Measurements from ENCODE around the gene EGFLAM. TPM values are rescaled to one million over a fixed set of nuclear protein-coding genes. Genes with fewer than 3 reads are reported as not detected.

EGFLAM gene
- total and polyA plus RNA-seq, 10 of the 15 experiments (the other 5 are each of a cell fraction or from before 2014, with no cell fraction given): 0.37 TPM; not detected in 9

GRCh38 chr5:38274370-38274769 is 16.0 kb downstream of the EGFLAM start:
- POLR2A ChIA-PET: no interaction called here

GRCh38 chr5:38284384-38284783 is 26.0 kb downstream of the EGFLAM start:
- ChIA-PET SMC1A (ENCODE audit: uncharacterized antibody, unreplicated experiment) (no interaction called here), POLR2A (no interaction called here), RAD21 (ENCODE audit: unreplicated experiment) (no interaction called here), CTCF (no interaction called here)
- Histone ChIP-seq H3K36me3 (ENCODE audit: control insufficient read depth in 2 of 2, insufficient read depth in 2 of 2, low read length in 1 of 2) (no peaks in the 10 kb centered on the region), H3K4me3 (no peak overlapping the region), H4K20me1 (ENCODE audit: control insufficient read depth, insufficient read depth) (no peaks in the 10 kb centered on the region), H3K27me3 (replicated peaks in 1 of 2; ENCODE audit: control insufficient read depth in 2 of 2, insufficient read depth in 2 of 2, low read length in 1 of 2) (no peaks in the 10 kb centered on the region; a peak in 1 of 4 replicates), H2AFZ (ENCODE audit: control insufficient read depth, low read depth, low read length) (no peak overlapping the region), H3K4me1 (ENCODE audit: control insufficient read depth, insufficient read depth, low read length) (no peaks in the 10 kb centered on the region), H3K4me2 (ENCODE audit: control insufficient read depth, insufficient read depth) (no peak overlapping the region), H3K9me3 (replicated peaks; ENCODE audit: control insufficient read depth, insufficient read depth, low read length) (no peaks in the 10 kb centered on the region), H3K79me2 (ENCODE audit: control insufficient read depth, insufficient read depth, low read length) (no peaks in the 10 kb centered on the region), H3K9ac (ENCODE audit: control insufficient read depth, insufficient read depth, low read length) (no peak overlapping the region), H3K27ac (ENCODE audit: control insufficient read depth, insufficient read depth) (no peak overlapping the region)
- ATAC-seq: no peak
- intact Hi-C loops (cut with micrococcal nuclease; ENCODE audit: unreplicated experiment): no loop called here
- FAIRE-seq: no peak
- BruUV-seq (replicated peaks): no TSS peak
- DNase-seq (ENCODE audit: low read depth, low spot score): no peak
- in situ Hi-C loops (cut with MboI): no loop called here
- TF ChIP-seq ZNF622 (IDR thresholded peaks at IDR 0.05): no peak
- TF ChIP-seq TCF3 (IDR thresholded peaks at IDR 0.05; ENCODE audit: borderline replicate concordance, insufficient read depth, low read depth, low read length): no peak
- no peak for TF ChIP-seq EZH2 (IDR thresholded peaks at IDR 0.05; ENCODE audit: borderline replicate concordance, control insufficient read depth, low read depth, low read length)
- TF ChIP-seq BCL3 (IDR thresholded peaks at IDR 0.05; ENCODE audit: borderline replicate concordance, insufficient read depth, low read depth, low read length, poor library complexity, severe bottlenecking): no peak
- TF ChIP-seq BCL11A (IDR thresholded peaks at IDR 0.05; ENCODE audit: low read depth, low read length): no peak
- TF ChIP-seq POLR2AphosphoS5 (IDR thresholded peaks at IDR 0.05; ENCODE audit: low read length): no peak
- TF ChIP-seq TCF12 (IDR thresholded peaks at IDR 0.05; ENCODE audit: low read depth, low read length): no peak
- no peak for TF ChIP-seq EED (IDR thresholded peaks at IDR 0.05; ENCODE audit: low read depth)
- no peak for TF ChIP-seq BCLAF1 (IDR thresholded peaks at IDR 0.05)
- TF ChIP-seq JUND (IDR thresholded peaks at IDR 0.05; ENCODE audit: low read depth, low read length): no peak
- TF ChIP-seq, protein P1, sequence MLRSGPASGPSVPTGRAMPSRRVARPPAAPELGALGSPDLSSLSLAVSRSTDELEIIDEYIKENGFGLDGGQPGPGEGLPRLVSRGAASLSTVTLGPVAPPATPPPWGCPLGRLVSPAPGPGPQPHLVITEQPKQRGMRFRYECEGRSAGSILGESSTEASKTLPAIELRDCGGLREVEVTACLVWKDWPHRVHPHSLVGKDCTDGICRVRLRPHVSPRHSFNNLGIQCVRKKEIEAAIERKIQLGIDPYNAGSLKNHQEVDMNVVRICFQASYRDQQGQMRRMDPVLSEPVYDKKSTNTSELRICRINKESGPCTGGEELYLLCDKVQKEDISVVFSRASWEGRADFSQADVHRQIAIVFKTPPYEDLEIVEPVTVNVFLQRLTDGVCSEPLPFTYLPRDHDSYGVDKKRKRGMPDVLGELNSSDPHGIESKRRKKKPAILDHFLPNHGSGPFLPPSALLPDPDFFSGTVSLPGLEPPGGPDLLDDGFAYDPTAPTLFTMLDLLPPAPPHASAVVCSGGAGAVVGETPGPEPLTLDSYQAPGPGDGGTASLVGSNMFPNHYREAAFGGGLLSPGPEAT (IDR thresholded peaks at IDR 0.05; ENCODE audit: low read depth): no peak
- TF ChIP-seq SMAD1 (IDR thresholded peaks at IDR 0.05; ENCODE audit: low read depth, partially characterized antibody): no peak

More at GRCh38 chr5:38274370-38274769, 16.0 kb downstream of the EGFLAM start:
- H3K4me2 ChIP-seq (ENCODE audit: control insufficient read depth, insufficient read depth): no peak overlapping the region
- H3K79me2 ChIP-seq (ENCODE audit: control insufficient read depth, insufficient read depth, low read length): no peaks in the 10 kb centered on the region
- no peak for FAIRE-seq
- ChIA-PET CTCF (interaction anchor here (2.1 kb wide), 1 partner anchor 9 kb away, joined by 8 read pairs; no protein-coding TSS in a partner anchor), RAD21 (ENCODE audit: unreplicated experiment) (no interaction called here), SMC1A (ENCODE audit: uncharacterized antibody, unreplicated experiment) (no interaction called here)
- in situ Hi-C loops (cut with MboI): no loop called here
- no peak for TF ChIP-seq NRF1 (conservative IDR thresholded peaks at IDR 0.05; ENCODE audit: low read depth, low read length)
- TF ChIP-seq KAT2A (conservative IDR thresholded peaks at IDR 0.05; ENCODE audit: control insufficient read depth, low read depth, low read length): no peak
- no peaks in the 10 kb centered on the region for H3K4me1 ChIP-seq (ENCODE audit: control insufficient read depth, insufficient read depth, low read length)
- no peaks in the 10 kb centered on the region for H3K36me3 ChIP-seq (ENCODE audit: control insufficient read depth in 2 of 2, insufficient read depth in 2 of 2, low read length in 1 of 2)
- H3K4me3 ChIP-seq: no peak overlapping the region
- H3K9ac ChIP-seq (ENCODE audit: control insufficient read depth, insufficient read depth, low read length): no peak overlapping the region
- no TSS peak for BruUV-seq (replicated peaks)
- no peak for DNase-seq (ENCODE audit: low read depth, low spot score)
- WGBS (ENCODE audit: insufficient coverage, insufficient replicate concordance, low lambda C conversion rate, missing lambda C conversion rate): 0% methylated on average over 1 of the region's 1 CpG
- no peak for ATAC-seq
- intact Hi-C loops (cut with micrococcal nuclease; ENCODE audit: unreplicated experiment): no loop called here
- H4K20me1 ChIP-seq (ENCODE audit: control insufficient read depth, insufficient read depth): no peaks in the 10 kb centered on the region
- H3K27me3 ChIP-seq (replicated peaks in 1 of 2; ENCODE audit: control insufficient read depth in 2 of 2, insufficient read depth in 2 of 2, low read length in 1 of 2): no peaks in the 10 kb centered on the region
- H3K27ac ChIP-seq (ENCODE audit: control insufficient read depth, insufficient read depth): no peak overlapping the region
- no peak overlapping the region for H2AFZ ChIP-seq (ENCODE audit: control insufficient read depth, low read depth, low read length)
- H3K9me3 ChIP-seq (replicated peaks; ENCODE audit: control insufficient read depth, insufficient read depth, low read length): no peaks in the 10 kb centered on the region

All from GM12878 (cell line).